PC-9 (cell line): ENCODE measurements around the gene TMPRSS12. TPM values are rescaled to one million over a fixed set of nuclear protein-coding genes. Genes with fewer than 3 reads are reported as not detected.
"Not testable (repeated sequence)": the region's sequence is repeated elsewhere in the genome, so short reads cannot be mapped to it uniquely, and the experiment has no call there.

ENCODE experiments used
- BruUV-seq: library from RNA; stranded (reverse); fragments of 400-500 nt; replicated peaks from 2 replicates; lab custom pipeline; 2021; lab: Mats Ljungman, UMichigan
- CTCF ChIA-PET: fragments of 300-600 bp; sonication (Branson Sonifier 250); formaldehyde crosslinking; loops from one replicate; lab custom pipeline; 2022; ENCODE audit warnings: antibody characterized with exemption; lab: Charles Lee
- POLR2A ChIA-PET: fragments of 300-600 bp; sonication (Branson Sonifier 250); formaldehyde crosslinking; loops from one replicate; lab custom pipeline; 2022; ENCODE audit warnings: antibody characterized with exemption; ENCODE audit not compliant: unreplicated experiment; lab: Charles Lee
- DNase-seq, 2 experiments: peaks; one replicate each; pipeline versions ENCODE4 v3.0.0 to v3.0.0-alpha.2; 2015 to 2022; ENCODE audit warnings: mixed read lengths in 1 of 2
- H2AFZ ChIP-seq: fragments of 200-600 bp; sonication (generic); 2 replicates; pipeline ENCODE4 v1.8.1; 2017; ENCODE audit warnings: antibody characterized with exemption
- H3F3A ChIP-seq: fragments of 200-600 bp; sonication (generic); 2 replicates; pipeline ENCODE4 v1.8.1; 2017; ENCODE audit warnings: antibody characterized with exemption, mild to moderate bottlenecking, low read depth; ENCODE audit not compliant: insufficient read depth
- H3K27ac ChIP-seq: fragments of 200-600 bp; sonication (generic); 2 replicates; pipeline ENCODE4 v1.6.1; 2016; ENCODE audit warnings: mixed run types
- H3K27me3 ChIP-seq: fragments of 200-600 bp; sonication (generic); 2 replicates; pipeline ENCODE4 v1.6.1; 2016; ENCODE audit warnings: low read depth, mixed run types; ENCODE audit not compliant: insufficient read depth
- H3K36me3 ChIP-seq: fragments of 200-600 bp; sonication (generic); 2 replicates; pipeline ENCODE4 v1.6.1; 2016; ENCODE audit warnings: low read depth, mixed run types
- H3K4me1 ChIP-seq: fragments of 200-600 bp; sonication (generic); replicated peaks from 2 replicates; pipeline ENCODE4 v1.6.1; 2016; ENCODE audit warnings: mixed run types; ENCODE audit not compliant: insufficient read depth
- H3K4me2 ChIP-seq: fragments of 200-600 bp; sonication (generic); 2 replicates; pipeline ENCODE4 v1.6.1; 2017; ENCODE audit warnings: mixed run types
- H3K4me3 ChIP-seq: fragments of 200-600 bp; sonication (generic); 2 replicates; pipeline ENCODE4 v1.6.1; 2016; ENCODE audit warnings: mixed run types
- H3K79me2 ChIP-seq: fragments of 200-600 bp; sonication (generic); 2 replicates; pipeline ENCODE4 v1.6.1; 2017; ENCODE audit warnings: low read depth, mixed run types
- H3K9me2 ChIP-seq: fragments of 200-600 bp; sonication (generic); 2 replicates; pipeline ENCODE4 v1.8.1; 2017; ENCODE audit warnings: mild to moderate bottlenecking; ENCODE audit not compliant: insufficient read depth
- H3K9me3 ChIP-seq: fragments of 200-600 bp; sonication (generic); 2 replicates; pipeline ENCODE4 v1.8.1; 2016; ENCODE audit warnings: low read depth; ENCODE audit not compliant: insufficient read depth
- H4K20me1 ChIP-seq: fragments of 200-600 bp; sonication (generic); 2 replicates; pipeline ENCODE4 v1.8.1; 2017; ENCODE audit not compliant: insufficient read depth
- EZH2 ChIP-seq: fragments of 200-600 bp; sonication (generic); IDR thresholded peaks from 2 replicates; pipeline ENCODE4 v1.8.0; 2017; ENCODE audit warnings: antibody characterized with exemption, low read depth
- intact Hi-C: fragments of 100-400 bp; cut with micrococcal nuclease; formaldehyde crosslinking; loops from one replicate; pipeline ENCODE4 v1.10.0; 2022; ENCODE audit not compliant: unreplicated experiment
- total RNA-seq: library from RNA; stranded (reverse); gene quantifications from 2 replicates; pipeline ENCODE4 v1.2.3, GENCODE V29; 2021
- TF ChIP-seq, protein P1 (sequence below): fragments of 200-600 bp; sonication (generic); conservative IDR thresholded peaks from 2 replicates; pipeline ENCODE4 v1.6.1; 2017; ENCODE audit warnings: mixed run types, antibody characterized with exemption, mild to moderate bottlenecking, moderate library complexity

TMPRSS12 gene
- total RNA-seq, 1 experiment from 2014 or later = not detected

DNA sequence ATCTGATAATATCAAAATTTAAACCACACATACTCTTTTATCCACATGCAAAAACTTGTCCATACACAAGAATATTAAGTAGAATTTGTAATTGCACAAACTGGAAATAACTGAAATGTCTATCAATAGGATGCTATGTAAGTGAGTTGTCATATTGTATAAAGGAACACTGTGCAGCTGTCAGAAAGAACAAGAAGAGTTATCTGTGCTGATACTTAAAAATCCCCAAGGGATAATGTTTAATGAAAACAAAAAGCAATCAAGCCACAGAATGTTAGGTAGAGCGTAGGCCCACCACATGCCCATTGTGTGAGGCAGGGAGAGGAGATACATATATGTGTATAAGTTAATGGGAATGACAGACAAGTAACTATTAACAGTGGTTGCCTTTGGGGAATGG is 83.7 kb downstream of the TMPRSS12 start:
- 0 out of 2 replicates have a peak, but pooled peaks cover 5% of the 10 kb centered on the region for H3F3A ChIP-seq
- H3K27ac ChIP-seq = no peak overlapping the region
- H4K20me1 ChIP-seq = no peaks in the 10 kb centered on the region
- no peaks in the 10 kb centered on the region for H3K36me3 ChIP-seq
- POLR2A ChIA-PET = no interaction called here
- no peaks in the 10 kb centered on the region for H3K9me2 ChIP-seq
- intact Hi-C loops = loop anchor here (10.0 kb wide), 2 partner anchors 82 to 98 kb away; partner anchors contain the start of genes SLC11A2 and TMPRSS12
- H3K4me2 ChIP-seq = peak overlapping the region; percentile 1; the same call in 1 of the 2 replicates
- no peak overlapping the region for H3K4me3 ChIP-seq
- BruUV-seq = no TSS peak
- peaks cover 19% of the 10 kb centered on the region for H3K4me1 ChIP-seq
- no peak for TF ChIP-seq EZH2
- TF ChIP-seq, protein P1, sequence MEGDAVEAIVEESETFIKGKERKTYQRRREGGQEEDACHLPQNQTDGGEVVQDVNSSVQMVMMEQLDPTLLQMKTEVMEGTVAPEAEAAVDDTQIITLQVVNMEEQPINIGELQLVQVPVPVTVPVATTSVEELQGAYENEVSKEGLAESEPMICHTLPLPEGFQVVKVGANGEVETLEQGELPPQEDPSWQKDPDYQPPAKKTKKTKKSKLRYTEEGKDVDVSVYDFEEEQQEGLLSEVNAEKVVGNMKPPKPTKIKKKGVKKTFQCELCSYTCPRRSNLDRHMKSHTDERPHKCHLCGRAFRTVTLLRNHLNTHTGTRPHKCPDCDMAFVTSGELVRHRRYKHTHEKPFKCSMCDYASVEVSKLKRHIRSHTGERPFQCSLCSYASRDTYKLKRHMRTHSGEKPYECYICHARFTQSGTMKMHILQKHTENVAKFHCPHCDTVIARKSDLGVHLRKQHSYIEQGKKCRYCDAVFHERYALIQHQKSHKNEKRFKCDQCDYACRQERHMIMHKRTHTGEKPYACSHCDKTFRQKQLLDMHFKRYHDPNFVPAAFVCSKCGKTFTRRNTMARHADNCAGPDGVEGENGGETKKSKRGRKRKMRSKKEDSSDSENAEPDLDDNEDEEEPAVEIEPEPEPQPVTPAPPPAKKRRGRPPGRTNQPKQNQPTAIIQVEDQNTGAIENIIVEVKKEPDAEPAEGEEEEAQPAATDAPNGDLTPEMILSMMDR = no peak
- DNase-seq = no peak
- H3K79me2 ChIP-seq = no peaks in the 10 kb centered on the region
- CTCF ChIA-PET = interaction anchor here (0.5 to 0.7 kb wide), 2 partner anchors 817 to 1099 kb away, joined by 6 to 8 read pairs; no protein-coding TSS in a partner anchor
- H3K9me3 ChIP-seq = no peaks in the 10 kb centered on the region
- H2AFZ ChIP-seq = no peak overlapping the region
- no peaks in the 10 kb centered on the region for H3K27me3 ChIP-seq

DNA sequence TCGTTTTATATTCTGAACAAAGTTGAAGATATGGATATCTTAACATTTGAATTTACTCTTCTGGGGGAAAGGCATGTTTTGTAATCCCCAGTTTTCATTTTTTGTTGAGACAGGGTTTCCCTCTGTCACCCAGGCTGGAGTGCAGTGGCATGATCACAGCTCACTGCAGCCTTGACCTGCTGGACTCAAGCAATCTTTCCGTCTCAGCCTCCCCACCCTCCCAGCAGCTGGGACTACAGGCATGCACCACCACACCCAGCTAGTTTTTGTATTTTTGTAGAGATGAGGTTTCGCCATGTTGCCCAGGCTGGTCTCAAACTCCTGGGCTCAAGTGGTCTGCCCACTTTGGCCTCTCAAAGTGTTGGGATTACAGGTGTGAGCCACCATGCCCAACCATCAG is 84.2 kb downstream of the TMPRSS12 start:
- H2AFZ ChIP-seq, H3K79me2 ChIP-seq, DNase-seq, H3K9me2 ChIP-seq, BruUV-seq, H4K20me1 ChIP-seq, H3K36me3 ChIP-seq, H3K9me3 ChIP-seq, H3K4me2 ChIP-seq, H3K4me3 ChIP-seq, H3K27me3 ChIP-seq, POLR2A ChIA-PET, H3F3A ChIP-seq, H3K27ac ChIP-seq: not testable (repeated sequence)
- CTCF ChIA-PET = interaction anchor here (0.5 kb wide), 2 partner anchors 102 to 1098 kb away, joined by 5 to 6 read pairs; no protein-coding TSS in a partner anchor
- intact Hi-C loops = loop anchor here (10.0 kb wide), 2 partner anchors 82 to 98 kb away; partner anchors contain the start of genes SLC11A2 and TMPRSS12
- H3K4me1 ChIP-seq = peaks cover 19% of the 10 kb centered on the region

DNA sequence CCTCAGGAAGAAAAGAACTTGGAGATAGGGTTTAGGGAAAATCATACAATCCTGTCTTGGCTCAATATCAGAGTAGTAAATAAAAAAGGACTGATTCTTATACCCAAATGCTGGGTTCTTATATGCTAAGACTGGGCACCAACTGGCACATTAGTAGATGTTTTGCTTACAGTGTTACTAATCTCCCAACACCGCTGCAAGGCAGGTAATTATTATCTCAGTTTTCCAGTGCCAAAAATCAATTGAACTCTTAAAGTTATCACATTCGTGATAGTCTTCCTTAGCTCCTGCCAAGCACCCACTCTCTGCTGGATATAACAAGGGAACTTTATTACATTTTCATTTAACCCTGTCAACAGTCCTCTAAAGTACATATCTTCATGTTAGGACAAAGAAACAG is 84.6 kb downstream of the TMPRSS12 start:
- no peak overlapping the region for H3K4me3 ChIP-seq
- H3K9me2 ChIP-seq = no peaks in the 10 kb centered on the region
- intact Hi-C loops = loop anchor here (10.0 kb wide), 2 partner anchors 83 to 97 kb away; partner anchors contain the start of genes SLC11A2 and TMPRSS12
- H3K27ac ChIP-seq = no peak overlapping the region
- TF ChIP-seq, protein P1 = no peak
- no peak for TF ChIP-seq EZH2
- H2AFZ ChIP-seq = no peak overlapping the region
- ChIA-PET POLR2A (no interaction called here), CTCF (interaction anchor here (0.5 kb wide), 1 partner anchor 102 kb away, joined by 5 read pairs; no protein-coding TSS in a partner anchor)
- H3F3A ChIP-seq = 0 out of 2 replicates have a peak, but pooled peaks cover 5% of the 10 kb centered on the region
- no TSS peak for BruUV-seq
- no peaks in the 10 kb centered on the region for H3K27me3 ChIP-seq
- H3K79me2 ChIP-seq = no peaks in the 10 kb centered on the region
- no peaks in the 10 kb centered on the region for H3K9me3 ChIP-seq
- peaks cover 19% of the 10 kb centered on the region for H3K4me1 ChIP-seq
- no peak for DNase-seq
- H4K20me1 ChIP-seq = no peaks in the 10 kb centered on the region
- H3K4me2 ChIP-seq = no peak overlapping the region
- no peaks in the 10 kb centered on the region for H3K36me3 ChIP-seq
